ENCODE measurements around the gene KIF26B. TPM values are rescaled to one million over a fixed set of nuclear protein-coding genes. Genes with fewer than 3 reads are reported as not detected.

The KIF26B gene
- 1 to 10 TPM; 3.6 to 7.0 (median 5.2) TPM for total RNA-seq

DNA sequence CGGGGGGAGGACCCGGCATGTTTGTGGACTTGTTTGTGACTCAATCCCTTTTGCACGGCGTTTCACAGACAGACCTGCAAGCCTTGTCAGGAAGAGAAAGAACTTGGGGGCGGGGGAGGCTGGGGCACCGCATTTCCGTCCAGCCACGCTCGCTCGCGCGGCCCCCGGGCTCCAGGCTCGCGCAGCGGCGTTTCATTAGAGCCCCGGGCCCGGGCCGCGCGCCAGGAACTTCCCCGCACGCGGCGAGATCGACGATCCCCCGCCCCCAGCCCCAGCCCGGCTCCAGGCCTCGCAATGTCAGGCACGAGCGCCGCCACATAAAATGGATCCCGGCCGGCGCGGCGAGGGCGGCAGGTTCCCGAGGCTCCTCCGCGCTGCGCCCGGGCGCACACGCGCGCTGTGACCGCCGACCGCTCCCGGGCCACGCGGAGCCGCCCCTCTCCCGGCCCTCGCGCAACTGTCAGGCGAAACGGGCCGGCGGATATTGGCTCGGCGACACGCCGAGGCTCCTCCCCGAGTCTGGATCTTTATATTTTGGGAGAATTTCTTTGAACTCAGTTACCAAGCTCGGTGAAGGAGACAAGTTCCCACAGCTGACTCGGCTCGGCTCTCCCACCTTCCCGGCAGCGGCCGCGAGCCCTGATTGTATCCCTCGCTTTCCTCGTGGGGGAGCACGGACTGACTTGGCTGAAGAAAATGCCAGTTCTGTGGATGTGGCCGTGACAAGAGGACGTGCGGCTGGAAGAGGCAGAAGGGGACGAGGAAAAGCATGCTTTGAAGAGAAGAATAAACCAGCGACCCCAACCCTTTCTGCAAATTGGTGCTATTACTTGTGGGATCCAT, at the start of gene KIF26B:
Gene KIF26B, plus strand, starts transcription at position 557 of the 843 bp plus-strand sequence. CDS start 440 bp downstream, outside the sequence.
- H3K4me1 ChIP-seq = peaks cover 43% of the 10 kb centered on the region
- no peak for TF ChIP-seq EP300 (IDR thresholded peaks at IDR 0.05)
- no peak for TF ChIP-seq POLR2AphosphoS5 (IDR thresholded peaks at IDR 0.05)
- no peak for TF ChIP-seq POLR2A (IDR thresholded peaks at IDR 0.05)
- TF ChIP-seq, protein P1, sequence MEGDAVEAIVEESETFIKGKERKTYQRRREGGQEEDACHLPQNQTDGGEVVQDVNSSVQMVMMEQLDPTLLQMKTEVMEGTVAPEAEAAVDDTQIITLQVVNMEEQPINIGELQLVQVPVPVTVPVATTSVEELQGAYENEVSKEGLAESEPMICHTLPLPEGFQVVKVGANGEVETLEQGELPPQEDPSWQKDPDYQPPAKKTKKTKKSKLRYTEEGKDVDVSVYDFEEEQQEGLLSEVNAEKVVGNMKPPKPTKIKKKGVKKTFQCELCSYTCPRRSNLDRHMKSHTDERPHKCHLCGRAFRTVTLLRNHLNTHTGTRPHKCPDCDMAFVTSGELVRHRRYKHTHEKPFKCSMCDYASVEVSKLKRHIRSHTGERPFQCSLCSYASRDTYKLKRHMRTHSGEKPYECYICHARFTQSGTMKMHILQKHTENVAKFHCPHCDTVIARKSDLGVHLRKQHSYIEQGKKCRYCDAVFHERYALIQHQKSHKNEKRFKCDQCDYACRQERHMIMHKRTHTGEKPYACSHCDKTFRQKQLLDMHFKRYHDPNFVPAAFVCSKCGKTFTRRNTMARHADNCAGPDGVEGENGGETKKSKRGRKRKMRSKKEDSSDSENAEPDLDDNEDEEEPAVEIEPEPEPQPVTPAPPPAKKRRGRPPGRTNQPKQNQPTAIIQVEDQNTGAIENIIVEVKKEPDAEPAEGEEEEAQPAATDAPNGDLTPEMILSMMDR (IDR thresholded peaks at IDR 0.05) = peak in 1 of 2 donors; percentile 1
- H3K27ac ChIP-seq = peak within 1 kb of the TSS; percentile 52
- peaks cover 43% of the 10 kb centered on the region for H3K27me3 ChIP-seq
- H3K36me3 ChIP-seq = no peaks in the 10 kb centered on the region
- H3K9me3 ChIP-seq = no peaks in the 10 kb centered on the region
- WGBS = 1% methylated on average over 35 of the region's 83 CpGs
- no peak for DNase-seq (ENCODE audit: low spot score in 2 of 2)
- H3K4me3 ChIP-seq = peak within 1 kb of the TSS; percentile 67

DNA sequence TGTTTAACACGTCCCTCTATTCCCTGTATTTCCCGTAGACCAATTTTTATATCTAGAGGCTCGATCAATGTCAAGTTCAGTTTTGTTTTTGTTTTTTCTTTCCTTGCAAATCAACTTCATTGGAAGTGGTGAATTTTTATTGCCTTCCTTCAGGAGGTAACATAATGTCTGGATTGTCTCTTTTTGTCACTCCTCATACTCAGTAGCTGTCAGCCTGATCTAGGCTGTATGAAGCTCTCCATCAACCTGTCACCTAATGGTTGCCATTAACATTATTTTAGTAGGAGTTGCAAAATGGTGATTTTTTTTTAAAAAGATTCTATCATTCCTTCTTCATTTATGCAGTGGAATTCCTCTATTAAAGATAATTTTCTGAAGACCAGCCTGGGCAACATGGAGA, 49.7 kb upstream of the KIF26B start:
- DNase-seq (ENCODE audit: low spot score in 2 of 2) = no peak
- WGBS = 93% methylated on average over 3 of the region's 3 CpGs
- H3K27ac ChIP-seq = no peak overlapping the region
- no peaks in the 10 kb centered on the region for H3K36me3 ChIP-seq
- TF ChIP-seq, protein P1 (IDR thresholded peaks at IDR 0.05) = no peak
- TF ChIP-seq POLR2A (IDR thresholded peaks at IDR 0.05) (no peak), POLR2AphosphoS5 (IDR thresholded peaks at IDR 0.05) (no peak), EP300 (IDR thresholded peaks at IDR 0.05) (no peak)
- H3K27me3 ChIP-seq = no peaks in the 10 kb centered on the region
- H3K9me3 ChIP-seq = no peaks in the 10 kb centered on the region
- no peak overlapping the region for H3K4me3 ChIP-seq
- H3K4me1 ChIP-seq = no peaks in the 10 kb centered on the region

GRCh38 chr1:245105815-245106410, 48.9 kb upstream of the KIF26B start:
- Histone ChIP-seq H3K27me3 (no peaks in the 10 kb centered on the region), H3K4me3 (no peak overlapping the region), H3K4me1 (no peaks in the 10 kb centered on the region), H3K36me3 (no peaks in the 10 kb centered on the region), H3K27ac (no peak overlapping the region), H3K9me3 (no peaks in the 10 kb centered on the region)
- DNase-seq (ENCODE audit: low spot score in 2 of 2) = no peak
- no peak for TF ChIP-seq EP300 (IDR thresholded peaks at IDR 0.05)
- TF ChIP-seq POLR2AphosphoS5 (IDR thresholded peaks at IDR 0.05) = no peak
- no peak for TF ChIP-seq POLR2A (IDR thresholded peaks at IDR 0.05)
- TF ChIP-seq, protein P1 (IDR thresholded peaks at IDR 0.05) = no peak
- 93% methylated on average over 5 of the region's 5 CpGs for WGBS

DNA sequence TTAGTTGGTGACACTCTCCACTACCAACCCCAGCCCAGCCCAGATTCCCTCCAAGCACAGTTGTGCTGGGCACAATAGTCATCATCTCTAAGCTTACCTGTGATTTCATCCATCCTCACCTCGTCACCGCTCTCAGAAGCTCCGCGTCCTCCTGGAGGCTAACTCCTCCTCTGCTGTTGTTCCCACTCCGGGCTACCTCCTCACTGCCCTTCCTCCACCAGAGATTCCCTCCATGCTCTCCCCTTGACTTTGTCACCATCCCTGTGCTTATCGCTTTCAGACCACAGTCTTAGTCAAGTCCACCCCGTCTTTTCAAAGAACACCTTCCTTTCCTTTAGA, 47.0 kb upstream of the KIF26B start:
- TF ChIP-seq POLR2AphosphoS5 (IDR thresholded peaks at IDR 0.05) (no peak), EP300 (IDR thresholded peaks at IDR 0.05) (no peak), POLR2A (IDR thresholded peaks at IDR 0.05) (no peak)
- TF ChIP-seq, protein P1 (IDR thresholded peaks at IDR 0.05) = no peak
- Histone ChIP-seq H3K27me3 (no peaks in the 10 kb centered on the region), H3K9me3 (no peaks in the 10 kb centered on the region), H3K36me3 (no peaks in the 10 kb centered on the region), H3K4me1 (no peaks in the 10 kb centered on the region), H3K27ac (no peak overlapping the region), H3K4me3 (no peak overlapping the region)
- WGBS = 90% methylated on average over 7 of the region's 7 CpGs
- DNase-seq (ENCODE audit: low spot score in 2 of 2) = no peak

DNA sequence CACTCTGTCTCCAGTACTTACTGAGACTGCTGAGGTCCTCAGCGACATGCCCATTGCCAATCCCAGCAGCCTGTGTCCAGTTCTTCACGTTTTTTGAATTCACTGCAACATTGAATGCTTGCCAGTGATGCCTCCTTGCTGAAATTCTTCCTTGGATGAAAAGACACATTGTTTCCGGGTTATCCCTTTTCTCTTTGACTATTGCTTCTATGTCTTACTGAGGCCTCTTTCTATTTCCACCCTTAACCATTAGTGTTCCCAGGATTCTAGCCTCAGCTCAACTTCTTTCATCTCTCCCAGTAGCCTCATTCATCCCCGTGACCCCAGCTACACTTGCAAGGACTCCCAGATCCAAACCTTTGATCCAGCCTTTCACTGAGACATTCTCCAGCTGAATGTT, 46.5 kb upstream of the KIF26B start:
- TF ChIP-seq POLR2AphosphoS5 (IDR thresholded peaks at IDR 0.05) = no peak
- no peak for TF ChIP-seq EP300 (IDR thresholded peaks at IDR 0.05)
- TF ChIP-seq, protein P1 (IDR thresholded peaks at IDR 0.05) = no peak
- TF ChIP-seq POLR2A (IDR thresholded peaks at IDR 0.05) = no peak

More for the DNA sequence above, 46.5 kb upstream of the KIF26B start:
- DNase-seq (ENCODE audit: low spot score in 2 of 2) = no peak
- Histone ChIP-seq H3K4me3 (no peak overlapping the region), H3K36me3 (no peaks in the 10 kb centered on the region), H3K9me3 (no peaks in the 10 kb centered on the region), H3K27me3 (no peaks in the 10 kb centered on the region), H3K4me1 (no peaks in the 10 kb centered on the region), H3K27ac (no peak overlapping the region)
- 71% methylated on average over 4 of the region's 4 CpGs for WGBS

Measured in suprapubic skin (tissue), 4 donors.